ENCODE results near the gene OR2V2.

DNA sequence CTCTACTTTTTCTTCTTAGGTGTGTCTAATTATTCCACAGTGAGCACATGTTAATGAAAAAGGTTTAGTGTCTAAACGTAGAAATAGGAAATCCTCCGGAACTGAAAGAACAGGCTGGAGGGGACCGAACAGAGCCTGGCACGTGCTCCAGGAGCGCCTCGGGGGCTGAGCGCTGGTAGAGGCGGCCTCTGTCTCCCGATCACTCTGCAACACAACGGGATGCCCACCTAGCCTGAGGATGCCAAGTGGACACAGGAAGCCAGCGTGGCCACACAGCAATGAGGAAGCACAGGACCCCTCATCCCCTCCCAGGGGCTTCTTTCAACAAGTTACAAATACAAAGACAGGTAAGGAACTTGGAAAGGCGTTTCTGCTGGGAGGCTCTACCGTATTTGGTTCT, 38.2 kb downstream of the OR2V2 start:
- no peak for TF ChIP-seq POLR2A (IDR thresholded peaks at IDR 0.05)
- TF ChIP-seq, protein P1, sequence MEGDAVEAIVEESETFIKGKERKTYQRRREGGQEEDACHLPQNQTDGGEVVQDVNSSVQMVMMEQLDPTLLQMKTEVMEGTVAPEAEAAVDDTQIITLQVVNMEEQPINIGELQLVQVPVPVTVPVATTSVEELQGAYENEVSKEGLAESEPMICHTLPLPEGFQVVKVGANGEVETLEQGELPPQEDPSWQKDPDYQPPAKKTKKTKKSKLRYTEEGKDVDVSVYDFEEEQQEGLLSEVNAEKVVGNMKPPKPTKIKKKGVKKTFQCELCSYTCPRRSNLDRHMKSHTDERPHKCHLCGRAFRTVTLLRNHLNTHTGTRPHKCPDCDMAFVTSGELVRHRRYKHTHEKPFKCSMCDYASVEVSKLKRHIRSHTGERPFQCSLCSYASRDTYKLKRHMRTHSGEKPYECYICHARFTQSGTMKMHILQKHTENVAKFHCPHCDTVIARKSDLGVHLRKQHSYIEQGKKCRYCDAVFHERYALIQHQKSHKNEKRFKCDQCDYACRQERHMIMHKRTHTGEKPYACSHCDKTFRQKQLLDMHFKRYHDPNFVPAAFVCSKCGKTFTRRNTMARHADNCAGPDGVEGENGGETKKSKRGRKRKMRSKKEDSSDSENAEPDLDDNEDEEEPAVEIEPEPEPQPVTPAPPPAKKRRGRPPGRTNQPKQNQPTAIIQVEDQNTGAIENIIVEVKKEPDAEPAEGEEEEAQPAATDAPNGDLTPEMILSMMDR (IDR thresholded peaks at IDR 0.05) = no peak
